NB4 (cell line): ENCODE measurements around the gene FEZF2.

Experiments
- CTCF ChIP-seq: IDR thresholded peaks from one replicate; pipeline ENCODE4 v1.5.1; 2012; ENCODE audit warnings: low read depth, low read length
- POLR2A ChIP-seq: IDR thresholded peaks from 2 replicates; pipeline ENCODE4 v1.6.1; 2011; ENCODE audit warnings: mild to moderate bottlenecking; ENCODE audit not compliant: insufficient read length; ENCODE audit errors: extremely low read depth

DNA sequence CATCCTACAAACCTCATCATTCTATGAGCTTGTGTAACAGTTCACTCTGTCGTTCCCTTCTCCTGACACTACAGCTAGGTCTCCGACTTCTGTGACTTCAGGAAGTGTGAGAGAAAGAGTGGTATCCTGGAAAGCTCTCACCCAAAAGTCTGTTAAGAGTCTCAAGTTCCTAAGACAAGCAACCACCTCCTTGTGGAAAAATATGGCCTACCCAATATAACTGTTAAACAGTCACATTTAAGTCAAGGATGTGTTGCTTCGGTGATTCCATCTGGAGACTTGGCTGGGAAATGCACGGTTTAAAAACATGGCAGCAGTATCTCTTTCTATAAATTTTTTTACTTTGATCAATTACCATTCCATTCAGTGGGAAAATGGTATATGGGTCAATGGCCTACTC is 13.8 kb downstream of the FEZF2 start:
- no peak for TF ChIP-seq CTCF
- no peak for TF ChIP-seq POLR2A
